BLaER1 treated with 17β-estradiol and CSF1 and Interleukin-3, amounts not matched to agents 10 nM and 100 nM (cell line): ENCODE measurements around the gene OPN3.

Source experiments
- H3K27ac ChIP-seq, 11 experiments: shearing (Covaris generic); formaldehyde crosslinking; 2 replicates each; pipeline ENCODE4 v1.8.1; 2022
- H3K27me3 ChIP-seq, 11 experiments: shearing (Covaris generic); formaldehyde crosslinking; 2 replicates each; pipeline ENCODE4 v1.8.1; 2022
- H3K36me3 ChIP-seq, 11 experiments: shearing (Covaris generic); formaldehyde crosslinking; 2 replicates each; pipeline ENCODE4 v1.8.1; 2022
- H3K4me1 ChIP-seq, 10 experiments: shearing (Covaris generic); formaldehyde crosslinking; 2 replicates each; pipeline ENCODE4 v1.8.1; 2022
- H3K4me2 ChIP-seq, 11 experiments: shearing (Covaris generic); formaldehyde crosslinking; 2 replicates each; pipeline ENCODE4 v1.8.1; 2022
- H3K4me3 ChIP-seq, 10 experiments: shearing (Covaris generic); formaldehyde crosslinking; 2 replicates each; pipeline ENCODE4 v1.8.1; 2022
- H3K9ac ChIP-seq, 11 experiments: shearing (Covaris generic); formaldehyde crosslinking; 2 replicates each; pipeline ENCODE4 v1.8.1; 2022
- H3K9me3 ChIP-seq, 11 experiments: shearing (Covaris generic); formaldehyde crosslinking; replicated peaks in 1 of 11; 2 replicates each; pipeline ENCODE4 v1.8.1; 2022
- H4K20me1 ChIP-seq, 11 experiments: shearing (Covaris generic); formaldehyde crosslinking; 2 replicates each; pipeline ENCODE4 v1.8.1; 2022
- Cebpa-rat ChIP-seq, 11 experiments: shearing (Covaris generic); IDR thresholded peaks; 2 replicates each; pipeline ENCODE4 v1.8.1; 2022

OPN3 gene

GRCh38 chr1:241596633-241597032 is 43.5 kb downstream of the OPN3 start:
- peaks cover 24 to 46% (median 32%) of the 10 kb centered on the region in 10 experiments for H3K4me1 ChIP-seq
- H3K27me3 ChIP-seq: no peaks in the 10 kb centered on the region
- peak overlapping the region; percentile 28 to 70 (median 55) for H3K4me2 ChIP-seq
- TF ChIP-seq Cebpa-rat (IDR thresholded peaks at IDR 0.05): no peak
- peak overlapping the region in 7 of 11 experiments; percentile 8 to 39 (median 18); a peak in 10 of 22 replicates for H3K27ac ChIP-seq
- H3K9ac ChIP-seq: no peak overlapping the region; a peak in 1 of 22 replicates
- peaks cover 35 to 73% (median 52%) of the 10 kb centered on the region in 11 experiments for H3K36me3 ChIP-seq
- no peaks in the 10 kb centered on the region for H3K9me3 ChIP-seq
- no peak overlapping the region for H3K4me3 ChIP-seq
- no peaks in the 10 kb centered on the region for H4K20me1 ChIP-seq

GRCh38 chr1:241593186-241593585 is 47.0 kb downstream of the OPN3 start:
- no peak overlapping the region for H3K4me2 ChIP-seq
- H3K4me3 ChIP-seq: no peak overlapping the region
- no peaks in the 10 kb centered on the region for H4K20me1 ChIP-seq
- H3K27ac ChIP-seq: no peak overlapping the region
- no peak overlapping the region for H3K9ac ChIP-seq
- no peaks in the 10 kb centered on the region for H3K27me3 ChIP-seq
- H3K36me3 ChIP-seq: peaks cover 45 to 85% (median 57%) of the 10 kb centered on the region in 11 experiments
- no peaks in the 10 kb centered on the region for H3K9me3 ChIP-seq
- TF ChIP-seq Cebpa-rat (IDR thresholded peaks at IDR 0.05): no peak
- peaks cover 15 to 27% (median 23%) of the 10 kb centered on the region in 10 experiments for H3K4me1 ChIP-seq

- Histone ChIP-seq H3K27ac (no peak overlapping the region), H3K9ac (no peak overlapping the region), H3K4me3 (no peak overlapping the region), H3K9me3 (no peaks in the 10 kb centered on the region), H3K4me1 (peaks cover 11 to 21% (median 17%) of the 10 kb centered on the region in 10 experiments), H3K36me3 (peaks cover 47 to 93% (median 62%) of the 10 kb centered on the region in 11 experiments), H3K4me2 (no peak overlapping the region), H4K20me1 (no peaks in the 10 kb centered on the region), H3K27me3 (no peaks in the 10 kb centered on the region)
- TF ChIP-seq Cebpa-rat (IDR thresholded peaks at IDR 0.05): no peak
Observed at GRCh38 chr1:241592273-241592958, 47.8 kb downstream of the OPN3 start.

- Histone ChIP-seq H3K27ac (no peak overlapping the region), H3K27me3 (no peaks in the 10 kb centered on the region), H3K36me3 (peaks cover 52 to 100% (median 64%) of the 10 kb centered on the region in 11 experiments), H3K9me3 (no peaks in the 10 kb centered on the region), H3K4me1 (peaks cover 7 to 18% (median 10%) of the 10 kb centered on the region in 10 experiments), H4K20me1 (no peaks in the 10 kb centered on the region), H3K4me2 (no peak overlapping the region), H3K4me3 (no peak overlapping the region), H3K9ac (no peak overlapping the region)
- no peak for TF ChIP-seq Cebpa-rat (IDR thresholded peaks at IDR 0.05)
Observed at GRCh38 chr1:241591736-241592135, 48.4 kb downstream of the OPN3 start.

- peaks cover 51 to 100% (median 64%) of the 10 kb centered on the region in 11 experiments for H3K36me3 ChIP-seq
- no peak overlapping the region for H3K9ac ChIP-seq
- H3K4me2 ChIP-seq: no peak overlapping the region
- no peaks in the 10 kb centered on the region for H3K9me3 ChIP-seq
- H3K27me3 ChIP-seq: no peaks in the 10 kb centered on the region
- H4K20me1 ChIP-seq: no peaks in the 10 kb centered on the region
- TF ChIP-seq Cebpa-rat (IDR thresholded peaks at IDR 0.05): no peak
- no peak overlapping the region for H3K27ac ChIP-seq
- H3K4me1 ChIP-seq: peaks cover 2 to 14% (median 6%) of the 10 kb centered on the region in 10 experiments
- H3K4me3 ChIP-seq: no peak overlapping the region
Observed at GRCh38 chr1:241591317-241591716, 48.9 kb downstream of the OPN3 start.

- H3K9me3 ChIP-seq: no peaks in the 10 kb centered on the region
Observed at GRCh38 chr1:241590719-241591118, 49.5 kb downstream of the OPN3 start.

GRCh38 chr1:241589521-241589920 is 50.6 kb downstream of the OPN3 start:
- no peak for TF ChIP-seq Cebpa-rat (IDR thresholded peaks at IDR 0.05)
- H3K9ac ChIP-seq: no peak overlapping the region
- H3K4me2 ChIP-seq: no peak overlapping the region
- no peaks in the 10 kb centered on the region for H3K9me3 ChIP-seq
- H4K20me1 ChIP-seq: no peaks in the 10 kb centered on the region
- peaks cover 36 to 90% (median 57%) of the 10 kb centered on the region in 11 experiments for H3K36me3 ChIP-seq
- H3K4me3 ChIP-seq: no peak overlapping the region
- no peak overlapping the region for H3K27ac ChIP-seq
- peaks cover 0 to 10% (median 0%) of the 10 kb centered on the region in 10 experiments; a peak in 2 of 20 replicates for H3K4me1 ChIP-seq
- H3K27me3 ChIP-seq: no peaks in the 10 kb centered on the region

More at GRCh38 chr1:241590719-241591118, 49.5 kb downstream of the OPN3 start:
- no peak overlapping the region for H3K4me2 ChIP-seq
- peaks cover 47 to 97% (median 63%) of the 10 kb centered on the region in 11 experiments for H3K36me3 ChIP-seq
- no peaks in the 10 kb centered on the region for H3K27me3 ChIP-seq
- H3K9ac ChIP-seq: no peak overlapping the region
- peaks cover 0 to 10% (median under 1%) of the 10 kb centered on the region in 10 experiments; a peak in 3 of 20 replicates for H3K4me1 ChIP-seq
- no peak overlapping the region for H3K27ac ChIP-seq
- TF ChIP-seq Cebpa-rat (IDR thresholded peaks at IDR 0.05): no peak
- no peaks in the 10 kb centered on the region for H4K20me1 ChIP-seq
- H3K4me3 ChIP-seq: no peak overlapping the region

GRCh38 chr1:241586905-241587512 is 53.2 kb downstream of the OPN3 start:
- Histone ChIP-seq H3K9ac (no peak overlapping the region), H3K4me1 (peaks cover 0 to 6% (median 0%) of the 10 kb centered on the region in 10 experiments; a peak in 2 of 20 replicates), H3K4me2 (no peak overlapping the region), H3K27me3 (no peaks in the 10 kb centered on the region), H3K9me3 (peaks cover under 1 to 14% (median 11%) of the 10 kb centered on the region in 11 experiments; a peak in 15 of 22 replicates), H4K20me1 (no peaks in the 10 kb centered on the region), H3K4me3 (no peak overlapping the region), H3K36me3 (peaks cover 24 to 85% (median 49%) of the 10 kb centered on the region in 11 experiments), H3K27ac (no peak overlapping the region)
- TF ChIP-seq Cebpa-rat (IDR thresholded peaks at IDR 0.05): no peak

GRCh38 chr1:241582921-241583321 is 57.2 kb downstream of the OPN3 start:
- H3K27ac ChIP-seq: no peak overlapping the region
- H3K36me3 ChIP-seq: peaks cover 28 to 85% (median 63%) of the 10 kb centered on the region in 11 experiments
- TF ChIP-seq Cebpa-rat (IDR thresholded peaks at IDR 0.05): no peak
- H3K9ac ChIP-seq: no peak overlapping the region
- no peaks in the 10 kb centered on the region for H3K4me1 ChIP-seq
- no peaks in the 10 kb centered on the region for H3K27me3 ChIP-seq
- H3K4me3 ChIP-seq: no peak overlapping the region
- no peaks in the 10 kb centered on the region for H4K20me1 ChIP-seq
- peaks cover 20 to 41% (median 32%) of the 10 kb centered on the region in 11 experiments; a peak in 21 of 22 replicates for H3K9me3 ChIP-seq
- no peak overlapping the region for H3K4me2 ChIP-seq
